Endothelial cell of umbilical vein (primary cell): ENCODE measurements around the gene PXT1.

Experiments used
- EZH2 ChIP-seq: IDR thresholded peaks from 2 replicates; pipeline ENCODE4 v1.6.1; 2012; ENCODE audit warnings: borderline replicate concordance, low read depth, mild to moderate bottlenecking, moderate library complexity, low read length, inconsistent platforms; ENCODE audit not compliant: severe bottlenecking
- POLR2A ChIP-seq: IDR thresholded peaks from 2 replicates; pipeline ENCODE4 v1.6.1; 2012; ENCODE audit warnings: low read depth, mild to moderate bottlenecking, control low read depth, low read length
- POLR2AphosphoS5 ChIP-seq: IDR thresholded peaks from 2 replicates; pipeline ENCODE4 v1.6.1; 2012; ENCODE audit warnings: low read depth, mild to moderate bottlenecking, control low read depth, low read length, moderate library complexity; ENCODE audit not compliant: insufficient read depth
- TF ChIP-seq, protein P1 (sequence below), 2 donors: IDR thresholded peaks; 1 replicate in 1 of 2; 2 replicates in 1 of 2; pipeline ENCODE4 v1.5.1; 2011; ENCODE audit warnings: low read length in 2 of 2, mild to moderate bottlenecking in 2 of 2, moderate library complexity in 2 of 2, control low read depth in 1 of 2, inconsistent platforms in 1 of 2, low read depth in 1 of 2; ENCODE audit not compliant: insufficient read depth in 1 of 2; ENCODE audit errors: extremely low read depth in 1 of 2

GRCh38 chr6:36442671-36443470 lies at the start of gene PXT1, which contains the start of gene KCTD20:
- TF ChIP-seq EZH2 (no peak), POLR2AphosphoS5 (peak; percentile 93), POLR2A (peak; percentile 95)
- TF ChIP-seq, protein P1, sequence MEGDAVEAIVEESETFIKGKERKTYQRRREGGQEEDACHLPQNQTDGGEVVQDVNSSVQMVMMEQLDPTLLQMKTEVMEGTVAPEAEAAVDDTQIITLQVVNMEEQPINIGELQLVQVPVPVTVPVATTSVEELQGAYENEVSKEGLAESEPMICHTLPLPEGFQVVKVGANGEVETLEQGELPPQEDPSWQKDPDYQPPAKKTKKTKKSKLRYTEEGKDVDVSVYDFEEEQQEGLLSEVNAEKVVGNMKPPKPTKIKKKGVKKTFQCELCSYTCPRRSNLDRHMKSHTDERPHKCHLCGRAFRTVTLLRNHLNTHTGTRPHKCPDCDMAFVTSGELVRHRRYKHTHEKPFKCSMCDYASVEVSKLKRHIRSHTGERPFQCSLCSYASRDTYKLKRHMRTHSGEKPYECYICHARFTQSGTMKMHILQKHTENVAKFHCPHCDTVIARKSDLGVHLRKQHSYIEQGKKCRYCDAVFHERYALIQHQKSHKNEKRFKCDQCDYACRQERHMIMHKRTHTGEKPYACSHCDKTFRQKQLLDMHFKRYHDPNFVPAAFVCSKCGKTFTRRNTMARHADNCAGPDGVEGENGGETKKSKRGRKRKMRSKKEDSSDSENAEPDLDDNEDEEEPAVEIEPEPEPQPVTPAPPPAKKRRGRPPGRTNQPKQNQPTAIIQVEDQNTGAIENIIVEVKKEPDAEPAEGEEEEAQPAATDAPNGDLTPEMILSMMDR (IDR thresholded peaks at IDR 0.05; ENCODE audit: extremely low read depth in 1 of 2, insufficient read depth in 1 of 2, low read depth in 1 of 2, low read length in 2 of 2) = no peak
